HepG2 (cell line): ENCODE measurements around the gene IER2. TPM values are rescaled to one million over a fixed set of nuclear protein-coding genes. Genes with fewer than 3 reads are reported as not detected.
A peak's percentile ranks its signal among the peaks of the same experiment; 100 is the strongest.

Source experiments
- AKAP8 ChIP-seq: sonication (generic); formaldehyde crosslinking; IDR thresholded peaks from 2 replicates; pipeline ENCODE4 v1.5.1; 2020; ENCODE audit warnings: mild to moderate bottlenecking, missing genetic modification reagents
- ASH2L ChIP-seq: fragments of 300-600, 200-600 bp; sonication (generic); IDR thresholded peaks from 2 replicates; pipeline ENCODE4 v1.7.0; 2017; ENCODE audit warnings: low read depth, mild to moderate bottlenecking, moderate library complexity, mixed read lengths, low read length; ENCODE audit not compliant: insufficient read length
- CBX5 ChIP-seq: sonication (generic); formaldehyde crosslinking; IDR thresholded peaks from 2 replicates; pipeline ENCODE4 v1.4.0; 2020; ENCODE audit warnings: missing genetic modification reagents, borderline replicate concordance
- LCORL ChIP-seq, 2 experiments: fragments of 450-650 bp in 1 of 2; sonication (generic) in 1 of 2; formaldehyde crosslinking in 1 of 2; IDR thresholded peaks; 2 replicates each; pipeline versions ENCODE4 v1.5.0 to v1.6.1; 2017 to 2020; ENCODE audit warnings: antibody characterized with exemption in 1 of 2, missing genetic modification reagents in 1 of 2
- PHF8 ChIP-seq: sonication (generic); formaldehyde crosslinking; IDR thresholded peaks from 2 replicates; pipeline ENCODE4 v1.5.0; 2020; ENCODE audit warnings: missing genetic modification reagents
- POGZ ChIP-seq: sonication (generic); formaldehyde crosslinking; IDR thresholded peaks from 2 replicates; pipeline ENCODE4 v1.4.0; 2020; ENCODE audit warnings: mild to moderate bottlenecking, missing genetic modification reagents
- SAP130 ChIP-seq: IDR thresholded peaks from 2 replicates; pipeline ENCODE4 v1.6.1; 2016; ENCODE audit warnings: low read depth
- SMAD3 ChIP-seq: sonication (generic); formaldehyde crosslinking; IDR thresholded peaks from 2 replicates; pipeline ENCODE4 v1.4.0; 2020; ENCODE audit warnings: missing genetic modification reagents
- SSRP1 ChIP-seq: IDR thresholded peaks from 2 replicates; pipeline ENCODE4 v1.6.1; 2016; ENCODE audit warnings: control low read depth
- TBX2 ChIP-seq: sonication (generic); formaldehyde crosslinking; IDR thresholded peaks from 2 replicates; pipeline ENCODE4 v1.5.0; 2020; ENCODE audit warnings: missing genetic modification reagents, mild to moderate bottlenecking, borderline replicate concordance
- ZBTB8A ChIP-seq: sonication (generic); formaldehyde crosslinking; IDR thresholded peaks from 2 replicates; pipeline ENCODE4 v1.4.0; 2020; ENCODE audit warnings: mild to moderate bottlenecking, low read depth, missing genetic modification reagents, borderline replicate concordance
- ZNF160 ChIP-seq: sonication (generic); formaldehyde crosslinking; IDR thresholded peaks from 2 replicates; pipeline ENCODE4 v1.8.0; 2022; ENCODE audit warnings: mild to moderate bottlenecking, inconsistent platforms, missing genetic modification reagents
- ZNF274 ChIP-seq: sonication (generic); formaldehyde crosslinking; IDR thresholded peaks from 2 replicates; pipeline ENCODE4 v1.5.1; 2020; ENCODE audit warnings: mild to moderate bottlenecking, missing genetic modification reagents
- ZNF451 ChIP-seq: sonication (generic); formaldehyde crosslinking; IDR thresholded peaks from 2 replicates; pipeline ENCODE4 v1.5.0; 2020; ENCODE audit warnings: mild to moderate bottlenecking, missing genetic modification reagents
- ZNF556 ChIP-seq: sonication (generic); formaldehyde crosslinking; IDR thresholded peaks from 2 replicates; pipeline ENCODE4 v1.4.0; 2020; ENCODE audit warnings: mild to moderate bottlenecking, missing genetic modification reagents, borderline replicate concordance
- ZNF766 ChIP-seq: sonication (generic); formaldehyde crosslinking; IDR thresholded peaks from 2 replicates; pipeline ENCODE4 v1.5.0; 2020; ENCODE audit warnings: missing genetic modification reagents, borderline replicate concordance
- polyA plus RNA-seq, 8 experiments: library from polyadenylated mRNA; depleted of rRNA in 3 of 8; stranded (reverse) in 7 of 8; unstranded in 1 of 8; fragments of >200 nt; fragmentation: Illumina TruSeq in 4 of 8; extraction: Trizol in 4 of 8; gene quantifications; 2 replicates each; pipeline versions ENCODE4 v1.2.1 to v1.2.3, GENCODE V29; 2011 to 2016; ENCODE audit warnings: low read depth in 4 of 8, missing spikeins in 1 of 8, mixed read lengths in 1 of 8; ENCODE audit not compliant: insufficient read depth in 1 of 8
- total RNA-seq, 5 experiments: library from RNA; depleted of rRNA; stranded (reverse); fragments of >200 nt; fragmentation: Illumina TruSeq; extraction: Trizol; gene quantifications; 2 replicates each; pipeline ENCODE4 v1.2.3, GENCODE V29; 2016; ENCODE audit warnings: low read depth in 1 of 5
- TF ChIP-seq, protein P1 (sequence below): sonication (generic); formaldehyde crosslinking; IDR thresholded peaks from 2 replicates; pipeline ENCODE4 v1.8.0; 2022; ENCODE audit warnings: mild to moderate bottlenecking, missing genetic modification reagents, borderline replicate concordance
- TF ChIP-seq, protein P2 (sequence below): sonication (generic); formaldehyde crosslinking; IDR thresholded peaks from 2 replicates; pipeline ENCODE4 v1.4.0; 2020; ENCODE audit warnings: missing genetic modification reagents, borderline replicate concordance
- TF ChIP-seq, protein P3 (sequence below): sonication (generic); formaldehyde crosslinking; IDR thresholded peaks from 2 replicates; pipeline ENCODE4 v1.8.1; 2023; ENCODE audit warnings: missing genetic modification reagents, mild to moderate bottlenecking, borderline replicate concordance
- TF ChIP-seq, protein P4 (sequence below): sonication (generic); formaldehyde crosslinking; conservative IDR thresholded peaks from 2 replicates; pipeline ENCODE4 v1.4.0; 2020; ENCODE audit warnings: mild to moderate bottlenecking, missing genetic modification reagents, moderate library complexity

Gene IER2
- total and polyA plus RNA-seq, 2 of the 13 experiments (the other 11 are each of a cell fraction or from before 2014, with no cell fraction given), result 10.1 to 14.3 TPM

DNA sequence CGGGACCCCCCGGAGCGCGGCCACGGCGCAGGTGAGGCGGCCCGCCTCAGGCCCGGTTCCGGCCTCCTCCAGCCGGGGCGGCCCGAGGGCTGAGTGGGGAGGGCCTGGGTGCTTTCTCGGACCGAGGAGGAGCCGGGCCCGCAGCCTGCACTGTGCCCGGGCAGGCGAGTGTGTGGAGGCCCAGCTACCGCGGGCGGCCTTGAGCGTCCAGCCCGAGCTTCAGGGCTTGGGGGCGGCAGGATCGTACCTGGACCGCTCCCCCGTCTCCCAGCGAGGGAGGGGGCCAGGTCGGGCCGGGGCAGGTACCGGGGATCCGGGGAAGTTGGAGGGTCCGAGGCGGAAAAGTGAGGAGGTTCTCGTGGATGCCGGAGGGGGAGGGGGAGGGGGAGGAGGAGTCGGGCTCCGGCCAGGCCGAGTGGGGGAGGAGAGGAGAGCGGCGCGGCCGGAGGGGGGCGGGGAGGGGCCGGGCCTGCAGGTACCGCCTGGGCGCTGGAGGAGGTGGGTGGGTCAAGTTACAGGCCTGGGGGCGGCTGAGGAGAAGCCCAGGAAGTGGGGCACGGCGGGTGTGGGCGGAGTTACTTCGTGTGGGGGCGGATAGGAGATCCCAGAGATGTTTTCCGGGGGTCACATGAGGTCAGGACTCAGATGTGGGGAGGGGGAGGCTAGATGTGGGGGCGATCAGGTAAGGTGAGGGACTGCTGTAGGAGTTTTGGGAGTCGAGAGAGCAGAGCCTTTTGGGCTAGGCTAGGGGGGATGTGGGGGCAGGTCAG is 31.6 kb upstream of the IER2 start (continued):
- TF ChIP-seq, protein P1, sequence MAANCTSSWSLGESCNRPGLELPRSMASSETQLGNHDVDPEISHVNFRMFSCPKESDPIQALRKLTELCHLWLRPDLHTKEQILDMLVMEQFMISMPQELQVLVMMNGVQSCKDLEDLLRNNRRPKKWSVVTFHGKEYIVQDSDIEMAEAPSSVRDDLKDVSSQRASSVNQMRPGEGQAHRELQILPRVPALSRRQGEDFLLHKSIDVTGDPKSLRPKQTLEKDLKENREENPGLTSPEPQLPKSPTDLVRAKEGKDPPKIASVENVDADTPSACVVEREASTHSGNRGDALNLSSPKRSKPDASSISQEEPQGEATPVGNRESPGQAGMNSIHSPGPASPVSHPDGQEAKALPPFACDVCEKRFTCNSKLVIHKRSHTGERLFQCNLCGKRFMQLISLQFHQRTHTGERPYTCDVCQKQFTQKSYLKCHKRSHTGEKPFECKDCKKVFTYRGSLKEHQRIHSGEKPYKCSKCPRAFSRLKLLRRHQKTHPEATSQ (CRISPR knock-in tag), result no peak
- TF ChIP-seq, protein P2, sequence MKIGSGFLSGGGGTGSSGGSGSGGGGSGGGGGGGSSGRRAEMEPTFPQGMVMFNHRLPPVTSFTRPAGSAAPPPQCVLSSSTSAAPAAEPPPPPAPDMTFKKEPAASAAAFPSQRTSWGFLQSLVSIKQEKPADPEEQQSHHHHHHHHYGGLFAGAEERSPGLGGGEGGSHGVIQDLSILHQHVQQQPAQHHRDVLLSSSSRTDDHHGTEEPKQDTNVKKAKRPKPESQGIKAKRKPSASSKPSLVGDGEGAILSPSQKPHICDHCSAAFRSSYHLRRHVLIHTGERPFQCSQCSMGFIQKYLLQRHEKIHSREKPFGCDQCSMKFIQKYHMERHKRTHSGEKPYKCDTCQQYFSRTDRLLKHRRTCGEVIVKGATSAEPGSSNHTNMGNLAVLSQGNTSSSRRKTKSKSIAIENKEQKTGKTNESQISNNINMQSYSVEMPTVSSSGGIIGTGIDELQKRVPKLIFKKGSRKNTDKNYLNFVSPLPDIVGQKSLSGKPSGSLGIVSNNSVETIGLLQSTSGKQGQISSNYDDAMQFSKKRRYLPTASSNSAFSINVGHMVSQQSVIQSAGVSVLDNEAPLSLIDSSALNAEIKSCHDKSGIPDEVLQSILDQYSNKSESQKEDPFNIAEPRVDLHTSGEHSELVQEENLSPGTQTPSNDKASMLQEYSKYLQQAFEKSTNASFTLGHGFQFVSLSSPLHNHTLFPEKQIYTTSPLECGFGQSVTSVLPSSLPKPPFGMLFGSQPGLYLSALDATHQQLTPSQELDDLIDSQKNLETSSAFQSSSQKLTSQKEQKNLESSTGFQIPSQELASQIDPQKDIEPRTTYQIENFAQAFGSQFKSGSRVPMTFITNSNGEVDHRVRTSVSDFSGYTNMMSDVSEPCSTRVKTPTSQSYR (CRISPR knock-in tag), result peak; percentile 81; the same call in 1 of the 2 replicates
- TF ChIP-seq SSRP1 (no peak), ZNF556 (CRISPR knock-in tag) (0 out of 2 replicates have a peak, but pooled peaks have one; percentile 34), ZNF766 (CRISPR knock-in tag) (0 out of 2 replicates have a peak, but pooled peaks have one; percentile 7), CBX5 (CRISPR knock-in tag) (no peak), ZNF274 (CRISPR knock-in tag) (no peak), TBX2 (CRISPR knock-in tag) (peak; percentile 2; the same call in 1 of the 2 replicates), ASH2L (peak; percentile 47), SMAD3 (no peak), LCORL (IDR thresholded peaks at IDR 0.05) (no peak), LCORL (CRISPR knock-in tag; IDR thresholded peaks at IDR 0.05) (0 out of 2 replicates have a peak, but pooled peaks have one; percentile 33), AKAP8 (CRISPR knock-in tag) (0 out of 2 replicates have a peak, but pooled peaks have one; percentile 55), ZNF160 (CRISPR knock-in tag) (no peak), POGZ (CRISPR knock-in tag) (0 out of 2 replicates have a peak, but pooled peaks have one; percentile 35), PHF8 (CRISPR knock-in tag) (peak; percentile 61), ZBTB8A (no peak), ZNF451 (CRISPR knock-in tag) (0 out of 2 replicates have a peak, but pooled peaks have one; percentile 43), SAP130 (peak; percentile 42; the same call in 1 of the 2 replicates)
- TF ChIP-seq, protein P3, sequence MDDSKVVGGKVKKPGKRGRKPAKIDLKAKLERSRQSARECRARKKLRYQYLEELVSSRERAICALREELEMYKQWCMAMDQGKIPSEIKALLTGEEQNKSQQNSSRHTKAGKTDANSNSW (CRISPR knock-in tag), result no peak
- TF ChIP-seq, protein P4, sequence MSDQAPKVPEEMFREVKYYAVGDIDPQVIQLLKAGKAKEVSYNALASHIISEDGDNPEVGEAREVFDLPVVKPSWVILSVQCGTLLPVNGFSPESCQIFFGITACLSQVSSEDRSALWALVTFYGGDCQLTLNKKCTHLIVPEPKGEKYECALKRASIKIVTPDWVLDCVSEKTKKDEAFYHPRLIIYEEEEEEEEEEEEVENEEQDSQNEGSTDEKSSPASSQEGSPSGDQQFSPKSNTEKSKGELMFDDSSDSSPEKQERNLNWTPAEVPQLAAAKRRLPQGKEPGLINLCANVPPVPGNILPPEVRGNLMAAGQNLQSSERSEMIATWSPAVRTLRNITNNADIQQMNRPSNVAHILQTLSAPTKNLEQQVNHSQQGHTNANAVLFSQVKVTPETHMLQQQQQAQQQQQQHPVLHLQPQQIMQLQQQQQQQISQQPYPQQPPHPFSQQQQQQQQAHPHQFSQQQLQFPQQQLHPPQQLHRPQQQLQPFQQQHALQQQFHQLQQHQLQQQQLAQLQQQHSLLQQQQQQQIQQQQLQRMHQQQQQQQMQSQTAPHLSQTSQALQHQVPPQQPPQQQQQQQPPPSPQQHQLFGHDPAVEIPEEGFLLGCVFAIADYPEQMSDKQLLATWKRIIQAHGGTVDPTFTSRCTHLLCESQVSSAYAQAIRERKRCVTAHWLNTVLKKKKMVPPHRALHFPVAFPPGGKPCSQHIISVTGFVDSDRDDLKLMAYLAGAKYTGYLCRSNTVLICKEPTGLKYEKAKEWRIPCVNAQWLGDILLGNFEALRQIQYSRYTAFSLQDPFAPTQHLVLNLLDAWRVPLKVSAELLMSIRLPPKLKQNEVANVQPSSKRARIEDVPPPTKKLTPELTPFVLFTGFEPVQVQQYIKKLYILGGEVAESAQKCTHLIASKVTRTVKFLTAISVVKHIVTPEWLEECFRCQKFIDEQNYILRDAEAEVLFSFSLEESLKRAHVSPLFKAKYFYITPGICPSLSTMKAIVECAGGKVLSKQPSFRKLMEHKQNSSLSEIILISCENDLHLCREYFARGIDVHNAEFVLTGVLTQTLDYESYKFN (CRISPR knock-in tag), result peak; percentile 48; the same call in 1 of the 2 replicates
